Pancreas (tissue), 10 donors: ENCODE results near the gene ZFP64. TPM values are rescaled to one million over a fixed set of nuclear protein-coding genes. Genes with fewer than 3 reads are reported as not detected.

Experiments
- ATAC-seq, 4 donors: fragments of 200-7000 bp; cut with Tn5 transposase; one replicate each; pipeline versions ENCODE4 v1.8.0 to v1.9.1; 2020; ENCODE audit warnings: mild to moderate bottlenecking in 4 of 4, moderate library complexity in 4 of 4
- DNase-seq, 6 donors: peaks; one replicate each; pipeline ENCODE4 v3.0.0-alpha.2; 2020
- FAIRE-seq: peaks from 2 replicates; lab custom pipeline; 2012; peaks lifted over from hg19 to GRCh38; lab: Jason Lieb, UNC
- H3K27ac ChIP-seq, 4 donors: fragments of 200-600 bp; sonication (generic); 1 replicate in 3 of 4; 2 replicates in 1 of 4; pipeline versions ENCODE4 v1.5.0 to v1.8.0; 2020
- H3K27me3 ChIP-seq, 4 donors: fragments of 200-600 bp; one replicate each; pipeline ENCODE4 v1.8.0; 2021
- H3K36me3 ChIP-seq, 3 donors: fragments of 200-600 bp; sonication (generic) in 1 of 3; one replicate each; pipeline versions ENCODE4 v1.5.0 to v1.8.0; 2020 to 2021
- H3K4me1 ChIP-seq, 3 donors: fragments of 200-600 bp; one replicate each; pipeline ENCODE4 v1.8.0; 2021
- H3K4me3 ChIP-seq, 4 donors: fragments of 200-600 bp; sonication (generic) in 2 of 4; one replicate each; pipeline versions ENCODE4 v1.5.0 to v1.8.0; 2020 to 2021
- H3K9me3 ChIP-seq, 4 donors: fragments of 200-600 bp; one replicate each; pipeline ENCODE4 v1.8.0; 2021
- WGBS, 2 donors: extraction: QIAGEN DNeasy Blood & Tissue Kit; methylation state at CpG; one replicate each; pipeline ENCODE4 v1.1.7; 2013; 5-methylcytosine and 5-hydroxymethylcytosine counted together
- intact Hi-C, 3 donors: fragments of 100-400 bp; cut with DNase I; formaldehyde crosslinking; loops; one replicate each; pipeline versions ENCODE4 v1.11.1 to v1.14.2; 2022
- polyA plus RNA-seq, 2 donors: library from polyadenylated mRNA; stranded (reverse); fragments of 200-250 nt; gene quantifications; one replicate each; pipeline ENCODE4 v1.2.3, GENCODE V29; 2013
- total RNA-seq, 6 donors: library from RNA; stranded (reverse); fragmentation: NEBNext Ultra II Directional in 4 of 6; extraction: Animal tissue kit (Norgen Biotek cat#: 25700) in 4 of 6; gene quantifications; one replicate each; pipeline versions ENCODE4 v1.2.1 to v1.2.4, GENCODE V29; 2021 to 2023
- TF ChIP-seq, protein P1 (sequence below), 4 donors: fragments of 200-600 bp; sonication (generic) in 3 of 4; IDR thresholded peaks; one replicate each; pipeline versions ENCODE4 v1.5.0 to v1.8.0; 2021; ENCODE audit warnings: antibody characterized with exemption in 4 of 4
- donor health status: healthy with polysubstance abuse.
- donor health status: DM: no; HTN: no; CAD: no; lungs with moderate emphysema.
- donor health status: DM: no; HTN: no; CAD: no.
- donor health status: control.
- donor health status: control.
- donor health status: Bipolar disorder and iron deficiency.
- donor health status: DM: yes; HTN: yes; CAD: no.
- donor health status: DM: no; HTN: no; CAD: no.
- donor health status: DM: no; HTN: no; CAD: no.
- donor health status: DM: yes; HTN: yes; CAD: no.

ZFP64 gene
- total and polyA plus RNA-seq, 8 donors: 3.2 to 9.6 (median 4.9) TPM

DNA sequence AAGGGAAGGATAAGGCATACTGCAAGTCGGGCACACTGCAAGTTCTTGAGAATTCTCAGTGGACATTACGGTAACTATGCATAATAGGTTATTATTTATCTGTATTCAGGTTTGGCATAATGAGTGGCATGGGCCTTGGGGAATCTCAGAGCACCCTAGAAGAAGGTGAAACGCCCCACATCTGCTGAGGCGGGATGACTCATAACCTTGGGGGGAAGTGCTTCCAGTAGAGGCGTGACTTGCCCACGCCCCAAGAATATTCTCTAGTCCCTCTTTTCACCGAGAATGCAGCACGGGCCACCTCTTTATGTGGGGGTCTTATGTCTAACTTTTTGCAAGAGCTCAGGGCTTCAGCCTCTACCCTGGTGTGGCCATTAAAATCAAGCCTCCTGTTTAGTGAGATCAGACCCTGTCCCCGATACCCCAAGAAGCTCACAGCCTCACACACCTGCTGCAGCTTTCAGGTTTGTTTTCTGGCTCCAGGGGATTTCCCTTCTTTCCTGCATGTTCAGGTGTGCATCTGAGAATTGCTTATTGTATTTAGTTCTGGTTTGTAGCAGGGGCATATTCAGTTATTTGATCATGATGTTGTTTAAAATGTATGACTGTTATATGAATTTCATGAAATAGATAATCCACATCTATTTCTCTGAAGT, 19.1 kb downstream of the ZFP64 start:
- no peak for FAIRE-seq
- TF ChIP-seq, protein P1, sequence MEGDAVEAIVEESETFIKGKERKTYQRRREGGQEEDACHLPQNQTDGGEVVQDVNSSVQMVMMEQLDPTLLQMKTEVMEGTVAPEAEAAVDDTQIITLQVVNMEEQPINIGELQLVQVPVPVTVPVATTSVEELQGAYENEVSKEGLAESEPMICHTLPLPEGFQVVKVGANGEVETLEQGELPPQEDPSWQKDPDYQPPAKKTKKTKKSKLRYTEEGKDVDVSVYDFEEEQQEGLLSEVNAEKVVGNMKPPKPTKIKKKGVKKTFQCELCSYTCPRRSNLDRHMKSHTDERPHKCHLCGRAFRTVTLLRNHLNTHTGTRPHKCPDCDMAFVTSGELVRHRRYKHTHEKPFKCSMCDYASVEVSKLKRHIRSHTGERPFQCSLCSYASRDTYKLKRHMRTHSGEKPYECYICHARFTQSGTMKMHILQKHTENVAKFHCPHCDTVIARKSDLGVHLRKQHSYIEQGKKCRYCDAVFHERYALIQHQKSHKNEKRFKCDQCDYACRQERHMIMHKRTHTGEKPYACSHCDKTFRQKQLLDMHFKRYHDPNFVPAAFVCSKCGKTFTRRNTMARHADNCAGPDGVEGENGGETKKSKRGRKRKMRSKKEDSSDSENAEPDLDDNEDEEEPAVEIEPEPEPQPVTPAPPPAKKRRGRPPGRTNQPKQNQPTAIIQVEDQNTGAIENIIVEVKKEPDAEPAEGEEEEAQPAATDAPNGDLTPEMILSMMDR (IDR thresholded peaks at IDR 0.05): no peak
- H3K36me3 ChIP-seq: no peaks in the 10 kb centered on the region
- WGBS, 2 donors: 96 to 97% methylated on average over 9 of the region's 9 CpGs
- H3K4me3 ChIP-seq: no peak overlapping the region
- H3K9me3 ChIP-seq: no peaks in the 10 kb centered on the region
- no peaks in the 10 kb centered on the region for H3K4me1 ChIP-seq
- ATAC-seq: no peak
- no peaks in the 10 kb centered on the region for H3K27me3 ChIP-seq
- H3K27ac ChIP-seq: no peak overlapping the region
- DNase-seq: no peak
- intact Hi-C loops: no loop called here

DNA sequence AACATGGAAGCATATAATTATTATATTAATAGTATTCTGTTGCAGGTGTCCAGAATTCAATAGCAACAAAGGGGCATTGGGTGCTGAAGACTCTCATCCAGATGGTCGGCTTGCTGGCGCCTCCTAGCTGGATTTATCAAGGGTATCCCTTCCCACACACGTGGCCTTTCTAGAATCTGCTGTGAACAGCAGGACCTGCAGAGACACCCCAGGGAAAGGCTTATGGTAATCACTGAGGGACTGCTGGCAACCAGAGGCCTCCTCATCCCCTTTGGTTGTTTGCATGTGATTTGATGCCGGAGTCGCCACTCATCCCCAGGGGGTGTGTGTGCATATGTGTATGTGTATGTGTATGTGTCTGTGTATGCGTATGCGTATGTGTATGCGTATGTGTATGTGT, 20.6 kb downstream of the ZFP64 start:
- H3K27ac ChIP-seq: no peak overlapping the region
- no peaks in the 10 kb centered on the region for H3K27me3 ChIP-seq
- H3K36me3 ChIP-seq: no peaks in the 10 kb centered on the region
- 96 to 98% methylated on average over 8 of the region's 8 CpGs for WGBS, 2 donors
- H3K9me3 ChIP-seq: no peaks in the 10 kb centered on the region
- no peak for ATAC-seq
- H3K4me3 ChIP-seq: no peak overlapping the region
- intact Hi-C loops: no loop called here
- FAIRE-seq: no peak
- no peak for DNase-seq
- H3K4me1 ChIP-seq: no peaks in the 10 kb centered on the region
- TF ChIP-seq, protein P1 (IDR thresholded peaks at IDR 0.05): no peak

DNA sequence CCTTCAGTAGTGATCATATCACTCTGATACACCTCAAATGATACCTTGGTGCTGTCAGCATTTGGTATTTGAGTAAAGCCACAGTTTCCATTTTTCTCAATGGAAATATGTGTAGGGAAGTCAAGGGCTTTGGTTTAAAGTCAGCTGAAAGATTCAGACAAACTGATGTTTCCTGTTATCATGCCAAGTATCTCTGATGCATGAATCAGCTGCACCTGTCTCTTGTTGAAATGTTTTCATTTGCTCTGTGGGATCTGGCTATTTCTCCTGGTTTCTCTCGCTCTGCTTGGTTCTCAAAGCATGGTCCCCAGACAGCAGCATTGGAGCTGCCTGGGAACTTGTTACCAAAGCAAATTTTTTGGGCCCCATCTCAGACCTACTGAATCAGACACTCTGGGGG, 23.5 kb downstream of the ZFP64 start:
- no peaks in the 10 kb centered on the region for H3K9me3 ChIP-seq
- WGBS, 2 donors: 92 to 96% methylated on average over 1 of the region's 1 CpG
- no peaks in the 10 kb centered on the region for H3K4me1 ChIP-seq
- FAIRE-seq (no peak), DNase-seq (no peak), ATAC-seq (no peak)
- H3K4me3 ChIP-seq: no peak overlapping the region
- no peak overlapping the region for H3K27ac ChIP-seq
- H3K27me3 ChIP-seq: no peaks in the 10 kb centered on the region
- peaks cover 0 to 5% (median 0%) of the 10 kb centered on the region in 3 donors for H3K36me3 ChIP-seq
- intact Hi-C loops: no loop called here
- TF ChIP-seq, protein P1 (IDR thresholded peaks at IDR 0.05): no peak

DNA sequence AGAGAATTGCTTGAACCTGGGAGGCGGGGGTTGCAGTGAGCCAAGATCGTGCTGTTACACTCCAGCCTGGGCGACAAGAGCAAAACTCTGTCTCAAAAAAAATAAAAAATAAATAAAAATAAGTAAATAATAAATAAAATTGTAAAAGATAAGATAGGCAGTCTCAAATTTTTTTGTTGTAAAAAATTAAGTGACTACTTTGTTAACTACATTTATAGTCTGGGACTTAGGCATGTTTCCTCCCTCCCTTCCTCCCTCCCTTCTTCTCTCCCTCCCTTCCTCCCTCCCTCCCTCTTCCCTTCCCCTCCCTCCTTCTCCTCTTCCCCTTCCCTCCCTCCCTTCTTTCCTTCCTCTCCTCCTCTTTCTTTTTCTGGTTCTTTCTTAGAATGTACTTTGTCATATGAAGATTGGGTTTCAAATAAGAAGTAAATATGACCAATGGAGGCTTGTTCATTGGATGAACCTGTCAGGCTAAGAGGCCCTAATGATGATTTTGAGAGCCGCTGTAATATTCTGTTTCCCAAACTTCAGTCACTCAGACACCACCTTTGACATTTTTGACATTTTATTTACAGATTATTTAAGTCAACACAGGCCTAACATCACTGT, 24.2 kb downstream of the ZFP64 start:
- TF ChIP-seq, protein P1 (IDR thresholded peaks at IDR 0.05): no peak
- ATAC-seq (no peak), DNase-seq (no peak), FAIRE-seq (no peak)
- no peaks in the 10 kb centered on the region for H3K27me3 ChIP-seq
- intact Hi-C loops: no loop called here
- no peaks in the 10 kb centered on the region for H3K9me3 ChIP-seq
- no peak overlapping the region for H3K4me3 ChIP-seq
- WGBS, 2 donors: 96 to 99% methylated on average over 4 of the region's 4 CpGs
- H3K36me3 ChIP-seq: peaks cover 0 to 11% (median 0%) of the 10 kb centered on the region in 3 donors
- H3K4me1 ChIP-seq: no peaks in the 10 kb centered on the region
- H3K27ac ChIP-seq: no peak overlapping the region

DNA sequence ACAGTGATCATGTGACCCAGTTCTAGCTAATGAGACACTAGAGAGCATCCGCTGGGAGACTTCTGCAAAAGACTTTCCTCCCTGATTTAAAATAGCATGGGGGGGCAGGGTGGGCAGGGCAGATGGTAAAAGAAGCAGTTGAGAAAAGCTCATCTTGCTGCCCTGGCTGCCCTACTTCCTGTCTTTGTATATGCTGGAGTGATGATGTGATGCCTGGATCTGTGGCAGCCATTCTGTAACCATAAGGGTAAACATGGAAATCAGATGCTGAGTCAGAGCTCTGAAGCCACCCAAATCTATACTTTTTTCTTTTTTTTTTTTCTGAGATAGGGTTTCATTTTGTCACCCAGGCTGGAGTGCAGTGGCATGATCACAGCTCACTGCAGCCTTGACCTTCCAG, 25.4 kb downstream of the ZFP64 start:
- Histone ChIP-seq H3K4me1 (no peaks in the 10 kb centered on the region), H3K9me3 (no peaks in the 10 kb centered on the region), H3K4me3 (no peak overlapping the region), H3K27me3 (no peaks in the 10 kb centered on the region), H3K27ac (no peak overlapping the region), H3K36me3 (peaks cover 0 to 11% (median 0%) of the 10 kb centered on the region in 3 donors)
- no peak for FAIRE-seq
- intact Hi-C loops: no loop called here
- no peak for ATAC-seq
- WGBS, 2 donors: 94 to 100% methylated on average over 1 of the region's 1 CpG
- TF ChIP-seq, protein P1 (IDR thresholded peaks at IDR 0.05): no peak
- DNase-seq: no peak
